Astrocyte of the cerebellum (primary cell): ENCODE data around the gene MREG.

ENCODE experiments used
- DNase-seq: peaks from one replicate; pipeline ENCODE4 v3.0.0-alpha.2; 2011; ENCODE audit warnings: low read depth
- H3K4me3 ChIP-seq: 2 replicates; pipeline ENCODE4 v1.5.1; 2011; ENCODE audit warnings: mild to moderate bottlenecking, low read depth, low read length, moderate library complexity
- CTCF ChIP-seq: IDR thresholded peaks from 2 replicates; pipeline ENCODE4 v1.5.1; 2012; ENCODE audit warnings: low read length, low read depth, moderate library complexity, mild to moderate bottlenecking; ENCODE audit errors: missing control alignments
- in situ Hi-C: cut with HindIII; loops from 2 replicates; pipeline ENCODE4 v1.10.0; 2017; ENCODE audit warnings: low sequenced_read_pairs

Gene MREG

GRCh38 chr2:215917953-215918620, 95.3 kb downstream of the MREG start:
- peak; percentile 43 for DNase-seq
- in situ Hi-C loops, result loop anchor here (10.0 kb wide), 1 partner anchor 463 kb away; no protein-coding TSS in a partner anchor
- TF ChIP-seq CTCF, result no peak
- no peak overlapping the region for H3K4me3 ChIP-seq

GRCh38 chr2:215915441-215915840, 97.9 kb downstream of the MREG start:
- no peak for DNase-seq
- TF ChIP-seq CTCF, result no peak
- in situ Hi-C loops, result loop anchor here (10.0 kb wide), 1 partner anchor 461 kb away; no protein-coding TSS in a partner anchor
- no peak overlapping the region for H3K4me3 ChIP-seq

GRCh38 chr2:215914777-215915165, 98.6 kb downstream of the MREG start:
- DNase-seq, result no peak
- TF ChIP-seq CTCF, result no peak
- in situ Hi-C loops, result loop anchor here (10.0 kb wide), 1 partner anchor 460 kb away; no protein-coding TSS in a partner anchor
- no peak overlapping the region for H3K4me3 ChIP-seq

- TF ChIP-seq CTCF, result no peak
- in situ Hi-C loops, result loop anchor here (10.0 kb wide), 1 partner anchor 459 kb away; no protein-coding TSS in a partner anchor
- no peak overlapping the region for H3K4me3 ChIP-seq
- no peak for DNase-seq
Observed at GRCh38 chr2:215914054-215914776, 99.1 kb downstream of the MREG start.

- H3K4me3 ChIP-seq, result no peak overlapping the region
- no peak for TF ChIP-seq CTCF
- in situ Hi-C loops, result loop anchor here (10.0 kb wide), 1 partner anchor 458 kb away; no protein-coding TSS in a partner anchor
- DNase-seq, result no peak
Observed at GRCh38 chr2:215912299-215912842, 101.0 kb downstream of the MREG start.

- in situ Hi-C loops, result loop anchor here (10.0 kb wide), 1 partner anchor 457 kb away; no protein-coding TSS in a partner anchor
- no peak for TF ChIP-seq CTCF
- H3K4me3 ChIP-seq, result no peak overlapping the region
- no peak for DNase-seq
Observed at GRCh38 chr2:215911301-215912085, 101.9 kb downstream of the MREG start.
